ENCODE results near the gene SMAD3. TPM values are rescaled to one million over a fixed set of nuclear protein-coding genes. Genes with fewer than 3 reads are reported as not detected.

Gene SMAD3
- total and polyA plus RNA-seq, 2 of the 8 experiments (the other 6 are each of a cell fraction or from before 2014, with no cell fraction given) = 10.1 to 12.4 TPM

DNA sequence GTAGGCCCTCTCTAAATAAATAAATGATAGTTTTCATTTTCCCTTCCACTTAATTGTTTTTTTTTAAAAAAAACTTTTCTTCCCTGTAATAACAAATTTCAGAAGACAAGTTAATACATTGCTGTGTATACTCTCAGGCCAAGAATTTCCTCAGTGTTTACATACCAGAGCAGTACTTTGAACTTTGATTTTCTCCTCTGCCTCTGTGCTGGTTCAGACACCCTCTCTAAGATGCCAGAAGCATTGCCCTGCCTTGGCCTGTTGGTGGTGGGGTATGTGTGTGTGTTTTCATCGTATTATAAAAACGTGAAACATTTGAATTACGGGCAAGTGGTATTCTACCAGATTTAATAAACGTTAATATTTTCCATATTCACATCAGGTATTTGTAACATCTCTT, 70.1 kb downstream of the SMAD3 start (continued):
- TF ChIP-seq CHD7 (IDR thresholded peaks at IDR 0.05; ENCODE audit: insufficient replicate concordance, low read length) (no peak), JUND (IDR thresholded peaks at IDR 0.05; ENCODE audit: low read length) (no peak), SP2 (IDR thresholded peaks at IDR 0.05; ENCODE audit: low read length) (no peak), HDAC2 (IDR thresholded peaks at IDR 0.05; ENCODE audit: borderline replicate concordance in 1 of 2, low read depth in 2 of 2, low read length in 2 of 2) (no peak), EGR1 (IDR thresholded peaks at IDR 0.05; ENCODE audit: borderline replicate concordance, low read depth, low read length) (no peak), CBX5 (IDR thresholded peaks at IDR 0.05; ENCODE audit: low read depth, low read length) (no peak)

Data from H1 (cell line).